GM12892 (cell line): ENCODE measurements around the gene SOX8.
"Not testable (repeated sequence)": the region's sequence is repeated elsewhere in the genome, so short reads cannot be mapped to it uniquely, and the experiment has no call there.

ENCODE experiments used
- DNase-seq: peaks from one replicate; pipeline ENCODE4 v3.0.0; 2011; ENCODE audit not compliant: insufficient read length
- FAIRE-seq: peaks from 2 replicates; lab custom pipeline; 2011; peaks lifted over from hg19 to GRCh38; lab: Jason Lieb, UNC
- POLR2A ChIP-seq: IDR thresholded peaks from 2 replicates; pipeline ENCODE4 v1.6.1; 2011; ENCODE audit warnings: low read depth, low read length, control low read depth
- POLR2AphosphoS5 ChIP-seq: IDR thresholded peaks from 2 replicates; pipeline ENCODE4 v1.6.1; 2011; ENCODE audit warnings: low read depth, low read length, control low read depth
- TAF1 ChIP-seq: IDR thresholded peaks from 2 replicates; pipeline ENCODE4 v1.6.1; 2011; ENCODE audit warnings: low read depth, mild to moderate bottlenecking, control low read depth, low read length, borderline replicate concordance

SOX8 gene

DNA sequence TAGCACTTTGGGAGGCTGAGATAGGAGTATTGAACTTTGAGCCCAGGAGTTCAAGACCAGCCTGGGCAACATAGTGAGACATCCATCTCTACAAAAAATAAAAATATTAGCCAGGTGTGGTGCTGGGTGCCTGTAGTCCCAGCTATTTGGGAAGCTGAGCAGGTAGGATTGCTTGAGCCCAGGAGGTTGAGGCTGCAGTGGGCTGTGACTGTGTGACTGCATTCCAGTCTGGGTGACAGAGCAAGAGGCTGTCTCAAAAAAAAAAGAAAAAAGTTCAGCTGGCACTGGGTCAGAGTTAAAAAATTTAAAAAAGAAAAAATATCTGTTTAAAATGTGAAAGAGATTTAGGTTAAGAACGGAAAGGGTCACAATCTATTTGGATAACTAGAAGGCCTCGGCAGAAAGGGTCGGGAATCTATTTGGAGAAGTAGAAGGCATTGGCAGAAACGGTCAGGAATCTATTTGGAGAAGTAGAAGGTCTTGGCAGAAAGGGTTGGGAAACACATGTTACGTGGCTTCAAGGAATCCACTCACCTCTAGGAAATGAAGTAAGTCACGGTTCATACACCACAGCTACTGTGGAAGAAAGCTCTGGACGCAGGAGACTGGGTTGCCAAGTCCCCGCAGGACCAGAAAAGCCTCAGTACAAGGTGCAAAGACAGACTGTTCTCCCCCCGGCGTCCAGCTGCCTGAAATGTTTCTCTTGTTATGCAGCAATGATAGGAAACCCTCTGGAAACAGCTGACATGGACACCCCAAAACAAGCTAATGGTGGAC lies 36.1 kb upstream of the SOX8 start:
- FAIRE-seq = no peak
- no peak for DNase-seq
- TF ChIP-seq TAF1 = no peak
- no peak for TF ChIP-seq POLR2AphosphoS5
- no peak for TF ChIP-seq POLR2A

DNA sequence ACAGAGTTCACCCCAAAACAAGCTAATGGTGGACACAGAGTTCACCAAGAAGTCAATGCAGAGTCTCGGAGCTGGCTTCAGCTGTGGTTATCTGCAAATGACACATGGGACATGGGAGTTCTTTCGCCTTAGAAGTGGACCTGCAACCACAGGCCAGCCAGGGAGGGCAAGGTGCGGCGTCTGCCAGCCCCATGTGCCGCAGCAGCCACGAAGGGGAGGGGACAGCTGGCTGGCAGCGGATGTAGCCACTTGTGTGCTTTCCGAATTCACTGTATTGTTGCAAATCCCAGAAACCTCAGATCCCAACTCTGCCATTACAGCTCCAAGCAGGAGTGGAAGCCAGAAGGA lies 35.5 kb upstream of the SOX8 start:
- DNase-seq (no peak), FAIRE-seq (no peak)
- TF ChIP-seq POLR2A = no peak

DNA sequence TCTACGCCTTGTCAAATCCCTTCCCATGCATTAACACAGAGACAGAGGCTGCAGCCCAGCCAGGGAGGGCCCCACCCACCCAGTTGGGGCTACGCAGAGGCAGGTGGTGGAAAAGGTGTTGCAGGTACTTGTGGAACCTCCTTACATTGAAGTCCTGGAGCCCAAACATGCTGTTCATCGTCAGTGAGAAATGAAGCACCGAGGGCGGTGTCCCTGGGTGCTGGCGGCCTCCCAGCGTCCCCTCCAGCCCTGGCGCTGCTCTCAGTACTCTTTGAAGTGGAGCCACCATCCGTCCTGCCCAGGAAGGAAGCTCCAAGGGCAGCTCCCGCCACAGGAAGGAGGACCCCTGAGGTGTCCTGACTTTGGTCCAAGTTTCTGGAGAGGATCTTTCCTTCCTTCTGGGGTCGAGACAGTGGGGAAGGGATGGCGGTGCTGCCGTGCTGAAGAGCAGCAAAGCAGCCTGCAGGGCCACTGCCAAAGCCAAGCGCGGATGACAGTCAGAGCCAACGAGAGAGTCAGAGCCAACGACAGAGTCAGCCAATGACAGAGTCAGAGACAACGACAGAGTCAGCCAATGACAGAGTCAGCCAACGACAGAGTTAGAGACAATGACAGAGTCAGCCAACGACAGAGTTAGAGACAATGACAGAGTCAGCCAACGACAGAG lies 34.2 kb upstream of the SOX8 start:
- DNase-seq (no peak), FAIRE-seq (no peak)
- TF ChIP-seq POLR2AphosphoS5 (no peak), TAF1 (no peak), POLR2A (no peak)

DNA sequence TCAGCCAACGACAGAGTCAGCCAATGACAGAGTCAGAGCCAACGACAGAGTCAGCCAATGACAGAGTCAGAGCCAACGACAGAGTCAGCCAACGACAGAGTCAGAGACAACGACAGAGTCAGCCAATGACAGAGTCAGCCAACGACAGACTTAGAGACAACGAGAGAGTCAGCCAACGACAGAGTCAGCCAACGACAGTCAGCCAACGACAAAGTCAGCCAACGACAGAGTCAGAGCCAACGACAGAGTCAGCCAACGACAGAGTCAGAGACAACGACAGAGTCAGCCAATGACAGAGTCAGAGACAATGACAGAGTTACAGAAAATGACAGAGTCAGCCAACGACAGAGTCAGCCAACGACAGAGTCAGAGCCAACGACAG lies 33.7 kb upstream of the SOX8 start:
- DNase-seq, FAIRE-seq: not testable (repeated sequence)

DNA sequence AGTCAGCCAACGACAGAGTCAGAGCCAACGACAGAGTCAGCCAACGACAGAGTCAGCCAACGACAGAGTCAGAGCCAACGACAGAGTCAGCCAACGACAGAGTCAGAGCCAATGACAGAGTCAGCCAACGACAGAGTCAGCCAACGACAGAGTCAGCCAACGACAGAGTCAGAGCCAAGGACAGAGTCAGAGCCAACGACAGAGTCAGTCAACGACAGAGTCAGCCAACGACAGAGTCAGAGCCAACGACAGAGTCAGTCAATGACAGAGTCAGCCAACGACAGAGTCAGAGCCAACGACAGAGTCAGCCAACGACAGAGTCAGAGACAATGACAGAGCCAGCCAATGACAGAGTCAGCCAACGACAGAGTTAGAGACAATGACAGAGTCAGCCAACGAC lies 32.8 kb upstream of the SOX8 start:
- not testable (repeated sequence) for DNase-seq, FAIRE-seq

DNA sequence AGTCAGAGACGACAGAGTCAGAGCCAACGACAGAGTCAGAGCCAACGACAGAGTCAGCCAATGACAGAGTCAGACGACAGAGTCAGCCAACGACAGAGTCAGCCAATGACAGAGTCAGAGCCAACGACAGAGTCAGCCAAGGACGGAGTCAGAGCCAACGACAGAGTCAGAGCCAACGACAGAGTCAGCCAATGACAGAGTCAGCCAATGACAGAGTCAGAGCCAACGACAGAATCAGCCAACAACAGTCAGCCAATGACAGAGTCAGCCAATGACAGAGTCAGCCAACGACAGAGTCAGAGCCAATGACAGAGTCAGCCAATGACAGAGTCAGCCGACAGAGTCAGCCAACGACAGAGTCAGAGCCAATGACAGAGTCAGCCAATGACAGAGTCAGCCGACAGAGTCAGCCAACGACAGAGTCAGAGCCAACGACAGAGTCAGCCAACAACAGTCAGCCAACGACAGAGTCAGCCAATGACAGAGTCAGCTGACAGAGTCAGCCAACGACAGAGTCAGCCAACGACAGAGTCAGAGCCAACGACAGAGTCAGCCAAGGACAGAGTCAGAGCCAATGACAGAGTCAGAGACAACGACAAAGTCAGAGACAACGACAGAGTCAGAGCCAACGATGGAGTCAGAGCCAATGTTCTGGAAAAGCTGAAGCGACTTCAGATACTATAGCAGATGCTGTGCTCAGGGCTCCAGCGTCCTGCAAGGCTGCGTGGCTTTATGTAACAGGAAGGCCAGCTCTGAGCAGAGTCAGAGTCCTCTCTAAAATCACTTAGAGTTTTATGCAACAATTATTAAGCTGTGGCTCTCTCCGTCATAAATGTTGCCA lies 30.6 kb upstream of the SOX8 start:
- not testable (repeated sequence) for DNase-seq, FAIRE-seq

DNA sequence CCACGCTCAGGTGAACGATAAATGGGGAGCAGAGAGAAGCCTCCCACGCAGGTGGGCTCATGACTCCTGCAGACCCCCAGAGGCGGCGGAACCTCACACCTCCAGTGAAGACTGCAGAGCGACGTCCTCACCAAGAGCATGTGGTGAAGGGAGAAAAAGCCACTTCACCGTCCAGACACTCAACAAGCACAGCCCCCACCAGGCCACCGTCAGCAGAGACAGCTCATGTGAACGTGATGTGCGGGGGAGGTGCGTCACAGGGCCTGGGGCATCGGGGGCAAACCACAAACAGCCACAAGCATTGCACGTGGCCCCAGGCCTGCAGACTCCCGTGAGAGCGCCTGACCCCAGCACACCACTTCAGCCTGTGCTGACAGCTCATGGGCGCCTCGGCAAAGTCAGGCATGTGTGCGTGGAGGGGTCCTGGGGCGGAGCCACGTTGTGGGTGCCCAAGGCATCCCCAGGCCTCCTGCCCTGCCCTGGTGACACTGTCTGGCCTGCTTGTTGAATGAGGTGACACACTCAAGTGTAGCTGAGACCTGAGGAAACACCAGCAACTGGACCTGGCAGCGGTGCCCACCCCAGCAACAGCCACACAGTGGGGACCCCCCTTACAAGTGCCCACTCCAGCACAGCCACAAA lies 29.8 kb upstream of the SOX8 start:
- no peak for TF ChIP-seq POLR2AphosphoS5
- no peak for TF ChIP-seq POLR2A
- TF ChIP-seq TAF1 = no peak
- DNase-seq = no peak
- FAIRE-seq = no peak

DNA sequence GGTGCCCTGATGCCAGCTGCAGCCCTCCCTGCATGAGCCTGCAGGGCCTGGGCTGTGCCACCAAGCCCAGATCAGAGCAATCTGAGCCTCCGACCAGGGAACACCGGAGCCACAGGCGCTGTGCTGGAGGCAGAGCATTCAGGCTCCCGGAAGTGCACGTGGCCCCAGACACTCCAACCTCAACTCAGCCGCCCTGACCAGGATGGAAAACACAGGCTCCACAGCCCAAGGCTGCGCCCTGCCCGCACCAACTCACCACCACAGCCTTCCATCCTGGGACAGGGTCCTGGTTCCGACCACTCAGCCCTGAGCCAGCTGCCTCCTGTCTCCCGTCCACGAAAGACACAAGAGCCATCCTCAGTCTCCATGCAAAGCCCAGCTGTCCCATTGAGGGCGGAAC lies 29.2 kb upstream of the SOX8 start:
- FAIRE-seq (no peak), DNase-seq (no peak)
- TF ChIP-seq TAF1 (no peak), POLR2A (no peak), POLR2AphosphoS5 (no peak)

DNA sequence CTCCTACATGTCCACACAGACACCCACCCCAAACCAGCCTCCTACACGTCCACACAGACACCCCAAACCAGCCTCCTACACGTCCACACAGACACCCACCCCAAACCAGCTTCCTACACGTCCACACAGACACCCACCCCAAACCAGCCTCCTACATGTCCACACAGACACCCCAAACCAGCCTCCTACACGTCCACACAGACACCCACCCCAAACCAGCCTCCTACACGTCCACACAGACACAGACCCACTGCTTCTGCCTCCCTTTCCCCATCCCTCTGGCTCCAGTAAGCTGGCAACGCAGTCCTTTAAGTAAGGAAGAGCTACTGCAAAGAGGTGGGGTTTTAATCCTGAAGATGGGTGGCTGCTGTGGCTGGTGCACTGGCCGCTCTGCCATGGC lies 27.8 kb upstream of the SOX8 start:
- FAIRE-seq, DNase-seq: not testable (repeated sequence)

DNA sequence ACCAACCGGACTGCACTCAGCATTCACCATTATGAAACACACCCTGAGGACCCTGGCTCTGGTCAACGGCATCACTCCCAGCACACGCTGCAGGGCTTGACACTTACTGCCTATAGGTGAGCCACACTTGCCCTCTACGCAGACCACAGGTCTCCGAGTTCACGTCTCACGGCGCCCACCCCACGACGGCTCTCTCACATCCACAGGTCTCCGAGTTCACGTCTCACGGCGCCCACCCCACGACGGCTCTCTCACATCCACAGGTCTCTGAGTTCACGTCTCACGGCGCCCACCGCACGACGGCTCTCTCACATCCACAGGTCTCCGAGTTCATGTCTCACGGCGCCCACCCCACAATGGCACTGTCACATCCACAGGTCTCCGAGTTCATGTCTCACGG lies 25.8 kb upstream of the SOX8 start:
- FAIRE-seq, DNase-seq: not testable (repeated sequence)

DNA sequence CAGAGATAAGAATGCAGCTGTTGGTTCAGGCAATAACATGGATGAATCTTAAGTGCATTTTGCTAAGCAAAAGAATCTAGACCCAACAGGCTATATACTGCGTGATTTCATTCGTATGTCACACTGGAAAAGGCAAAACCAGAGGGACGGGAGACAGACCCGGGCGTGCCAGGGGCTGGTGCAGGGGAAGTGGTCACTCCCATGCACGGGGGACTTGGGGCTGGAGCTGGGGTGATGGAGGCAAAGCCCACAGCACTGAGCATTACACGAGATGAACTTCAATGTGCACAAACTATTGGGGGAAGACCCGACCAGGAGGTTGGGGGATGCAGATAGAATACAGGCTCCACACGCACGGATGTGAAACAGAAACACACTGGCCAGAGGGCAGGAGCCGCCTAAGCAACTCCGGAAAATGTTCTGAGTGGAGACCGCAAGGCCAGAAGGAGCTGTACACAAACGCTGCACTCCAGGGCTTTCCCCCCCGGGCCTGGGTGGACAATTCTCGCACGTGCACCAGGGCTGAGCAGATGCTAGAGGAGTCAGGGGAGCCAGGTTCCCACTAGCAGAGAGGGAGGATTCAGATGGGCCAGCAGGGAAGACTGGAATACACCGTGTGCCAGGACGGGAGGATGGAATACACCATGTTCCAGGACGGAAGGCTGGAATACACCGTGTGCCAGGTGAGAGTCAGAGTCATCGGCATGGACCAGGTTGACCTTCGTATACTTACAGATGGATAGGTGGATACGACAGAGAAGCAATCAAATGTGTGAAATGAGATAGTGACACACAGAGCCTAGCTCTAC lies 22.1 kb upstream of the SOX8 start:
- DNase-seq (no peak), FAIRE-seq (no peak)
- TF ChIP-seq POLR2A (no peak), POLR2AphosphoS5 (no peak), TAF1 (no peak)

DNA sequence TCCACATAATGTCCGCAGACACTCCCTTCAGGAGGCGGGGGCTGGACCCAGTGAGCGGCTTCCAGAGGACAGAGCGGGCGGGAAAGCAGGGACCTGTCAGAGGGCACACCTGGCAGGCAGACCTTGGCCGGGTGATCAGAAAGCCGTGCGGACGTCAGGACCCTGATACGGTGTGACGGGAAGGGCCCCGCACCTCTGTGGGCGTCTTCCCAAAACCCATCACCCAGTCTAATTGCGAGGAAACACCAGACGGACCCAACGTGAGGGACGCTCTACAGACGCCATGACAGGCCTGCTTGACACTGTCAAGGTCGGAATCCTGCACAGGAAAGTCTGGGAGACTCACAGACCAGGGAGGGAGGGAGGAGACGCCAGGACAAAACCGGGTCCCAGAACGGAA lies 19.2 kb upstream of the SOX8 start:
- TF ChIP-seq TAF1 (no peak), POLR2A (no peak), POLR2AphosphoS5 (no peak)
- DNase-seq (no peak), FAIRE-seq (no peak)
